ENCODE results near the gene ALG1. TPM values are rescaled to one million over a fixed set of nuclear protein-coding genes. Genes with fewer than 3 reads are reported as not detected.

Gene ALG1
- polyA plus RNA-seq, 6 donors from 2014 or later = 21.9 to 45.3 (median 27.3) TPM

Other genes starting within 250 kb of the ALG1 start
- 10 to 100 TPM; 27.8 to 49.6 (median 37.3) TPM for gene GLYR1, start 224.6 kb upstream of the ALG1 start, polyA plus RNA-seq (ENCODE audit: low read depth in 6 of 6)
- gene UBN1, start 224.4 kb upstream of the ALG1 start, polyA plus RNA-seq (ENCODE audit: low read depth in 6 of 6) = 10 to 100 TPM in 4 of 6 donors, 1 to 10 TPM in 2; 4.3 to 19.2 (median 11.9) TPM
- 1 to 10 TPM in 2 of 6 donors, under 1 TPM in 3, not detected in 1; 0.05 to 1.3 (median 0.16) TPM for gene PPL, start 134.7 kb upstream of the ALG1 start, polyA plus RNA-seq (ENCODE audit: low read depth in 6 of 6)
- gene SEC14L5, start 113.5 kb upstream of the ALG1 start, polyA plus RNA-seq (ENCODE audit: low read depth in 6 of 6) = under 1 TPM in 3 of 6 donors, not detected in 3; 0.08 to 0.48 (median 0.43) TPM
- gene NAGPA, start 37.9 kb upstream of the ALG1 start, polyA plus RNA-seq (ENCODE audit: low read depth in 6 of 6) = 10 to 100 TPM; 26.3 to 44.6 (median 33.1) TPM
- not detected for gene C16orf89, start 5.9 kb upstream of the ALG1 start, polyA plus RNA-seq (ENCODE audit: low read depth in 6 of 6)
- 10 to 100 TPM in 3 of 6 donors, 1 to 10 TPM in 3; 7.1 to 15.1 (median 10.1) TPM for gene EEF2KMT, start 26.0 kb downstream of the ALG1 start, polyA plus RNA-seq (ENCODE audit: low read depth in 6 of 6)